Skeletal muscle tissue (tissue), 4 donors: ENCODE results near the gene CSF1. TPM values are rescaled to one million over a fixed set of nuclear protein-coding genes. Genes with fewer than 3 reads are reported as not detected.
"Not testable (repeated sequence)": the region's sequence is repeated elsewhere in the genome, so short reads cannot be mapped to it uniquely, and the experiment has no call there.

Experiments
- H3K27ac ChIP-seq: one replicate; pipeline ENCODE4 v1.7.0; 2013; ENCODE audit warnings: mild to moderate bottlenecking, low read depth, low read length, inconsistent platforms
- H3K27me3 ChIP-seq, 3 donors: one replicate each; pipeline ENCODE4 v1.7.0; 2013; ENCODE audit warnings: low read length in 3 of 3; ENCODE audit not compliant: control insufficient read depth in 3 of 3, insufficient read depth in 3 of 3
- H3K36me3 ChIP-seq, 3 donors: one replicate each; pipeline ENCODE4 v1.7.0; 2013; ENCODE audit warnings: low read length in 3 of 3; ENCODE audit not compliant: control insufficient read depth in 3 of 3, insufficient read depth in 3 of 3
- H3K4me1 ChIP-seq, 3 donors: one replicate each; pipeline ENCODE4 v1.7.0; 2013; ENCODE audit warnings: low read length in 3 of 3, mild to moderate bottlenecking in 3 of 3; ENCODE audit not compliant: control insufficient read depth in 3 of 3, insufficient read depth in 3 of 3
- H3K4me3 ChIP-seq, 3 donors: one replicate each; pipeline ENCODE4 v1.7.0; 2013; ENCODE audit warnings: low read length in 3 of 3
- H3K9ac ChIP-seq, 3 donors: one replicate each; pipeline ENCODE4 v1.7.0; 2013; ENCODE audit warnings: low read length in 3 of 3, mild to moderate bottlenecking in 3 of 3, moderate library complexity in 2 of 3, low read depth in 1 of 3
- H3K9me3 ChIP-seq, 3 donors: one replicate each; pipeline ENCODE4 v1.7.0; 2013; ENCODE audit warnings: low read length in 3 of 3; ENCODE audit not compliant: control insufficient read depth in 3 of 3
- total RNA-seq: library from RNA; depleted of rRNA; stranded (reverse); fragments of >200 nt; gene quantifications from one replicate; pipeline ENCODE4 v1.2.3, GENCODE V29; 2014
- donor health status: Osteomylitis.

Gene CSF1
- total RNA-seq = 7.3 TPM

GRCh38 chr1:109910123-109910962 lies at the start of gene CSF1:
Gene CSF1 (plus strand): TSS chr1:109910849. CDS start chr1:109911024, 175 bp downstream.
- H3K27me3 ChIP-seq = no peaks in the 10 kb centered on the region
- peak within 1 kb of the TSS; percentile 87 to 93 (median 88) for H3K4me3 ChIP-seq
- H3K9ac ChIP-seq = peak within 1 kb of the TSS; percentile 81 to 88 (median 88)
- H3K4me1 ChIP-seq = peaks cover 42 to 55% (median 55%) of the 10 kb centered on the region in 3 donors
- H3K36me3 ChIP-seq = peaks cover 0 to 11% (median 2%) of the 10 kb centered on the region in 3 donors
- H3K27ac ChIP-seq = peak within 1 kb of the TSS; percentile 64
- H3K9me3 ChIP-seq = no peaks in the 10 kb centered on the region

GRCh38 chr1:109861616-109862015 lies 49.0 kb upstream of the CSF1 start:
- not testable (repeated sequence) for H3K36me3 ChIP-seq, H3K27ac ChIP-seq, H3K9ac ChIP-seq, H3K27me3 ChIP-seq, H3K9me3 ChIP-seq, H3K4me3 ChIP-seq
- H3K4me1 ChIP-seq = peaks cover 7 to 15% (median 9%) of the 10 kb centered on the region in 3 donors

- H3K36me3 ChIP-seq = no peaks in the 10 kb centered on the region
- H3K27ac ChIP-seq = no peak overlapping the region
- H3K4me3 ChIP-seq = no peak overlapping the region
- no peaks in the 10 kb centered on the region for H3K27me3 ChIP-seq
- no peak overlapping the region for H3K9ac ChIP-seq
- H3K4me1 ChIP-seq = peaks cover 7 to 15% (median 9%) of the 10 kb centered on the region in 3 donors
- no peaks in the 10 kb centered on the region for H3K9me3 ChIP-seq
These were observed 47.0 kb upstream of the CSF1 start for GRCh38 chr1:109863667-109864046.

GRCh38 chr1:109864047-109864822 lies 46.4 kb upstream of the CSF1 start:
- H3K9me3 ChIP-seq = no peaks in the 10 kb centered on the region
- no peak overlapping the region for H3K9ac ChIP-seq
- H3K27me3 ChIP-seq = no peaks in the 10 kb centered on the region
- peaks cover 7 to 15% (median 9%) of the 10 kb centered on the region in 3 donors for H3K4me1 ChIP-seq
- no peak overlapping the region for H3K4me3 ChIP-seq
- peak overlapping the region; percentile 60 for H3K27ac ChIP-seq
- H3K36me3 ChIP-seq = no peaks in the 10 kb centered on the region

- Histone ChIP-seq H3K4me3 (no peak overlapping the region), H3K36me3 (no peaks in the 10 kb centered on the region), H3K9ac (no peak overlapping the region), H3K27me3 (no peaks in the 10 kb centered on the region), H3K27ac (peak overlapping the region; percentile 60), H3K9me3 (no peaks in the 10 kb centered on the region), H3K4me1 (peaks cover 7 to 15% (median 9%) of the 10 kb centered on the region in 3 donors)
These were observed 45.6 kb upstream of the CSF1 start for GRCh38 chr1:109864930-109865612.

- H3K27ac ChIP-seq = no peak overlapping the region
- H3K9me3 ChIP-seq = no peaks in the 10 kb centered on the region
- H3K36me3 ChIP-seq = no peaks in the 10 kb centered on the region
- H3K27me3 ChIP-seq = no peaks in the 10 kb centered on the region
- H3K9ac ChIP-seq = no peak overlapping the region
- H3K4me1 ChIP-seq = peaks cover 7 to 15% (median 9%) of the 10 kb centered on the region in 3 donors
- H3K4me3 ChIP-seq = no peak overlapping the region
These were observed 44.6 kb upstream of the CSF1 start for GRCh38 chr1:109866071-109866470.

GRCh38 chr1:109873278-109874175 lies 37.1 kb upstream of the CSF1 start:
- H3K9ac ChIP-seq = no peak overlapping the region
- H3K27ac ChIP-seq = no peak overlapping the region
- no peaks in the 10 kb centered on the region for H3K9me3 ChIP-seq
- H3K4me3 ChIP-seq = no peak overlapping the region
- H3K27me3 ChIP-seq = no peaks in the 10 kb centered on the region
- H3K4me1 ChIP-seq = peaks cover 20 to 29% (median 21%) of the 10 kb centered on the region in 3 donors
- H3K36me3 ChIP-seq = no peaks in the 10 kb centered on the region

- no peaks in the 10 kb centered on the region for H3K36me3 ChIP-seq
- H3K27me3 ChIP-seq = no peaks in the 10 kb centered on the region
These were observed 36.2 kb upstream of the CSF1 start for GRCh38 chr1:109874445-109874844.

GRCh38 chr1:109875874-109876273 lies 34.8 kb upstream of the CSF1 start:
- H3K4me1 ChIP-seq = peaks cover 20 to 29% (median 22%) of the 10 kb centered on the region in 3 donors
- H3K9ac ChIP-seq = no peak overlapping the region
- no peak overlapping the region for H3K4me3 ChIP-seq
- H3K27ac ChIP-seq = no peak overlapping the region
- no peaks in the 10 kb centered on the region for H3K9me3 ChIP-seq
- no peaks in the 10 kb centered on the region for H3K27me3 ChIP-seq
- no peaks in the 10 kb centered on the region for H3K36me3 ChIP-seq

More at GRCh38 chr1:109874445-109874844, 36.2 kb upstream of the CSF1 start:
- Histone ChIP-seq H3K9ac (no peak overlapping the region), H3K9me3 (no peaks in the 10 kb centered on the region), H3K4me1 (peaks cover 20 to 29% (median 22%) of the 10 kb centered on the region in 3 donors), H3K27ac (no peak overlapping the region), H3K4me3 (no peak overlapping the region)
